Measurements from ENCODE around the gene NEBL.

The NEBL gene

DNA sequence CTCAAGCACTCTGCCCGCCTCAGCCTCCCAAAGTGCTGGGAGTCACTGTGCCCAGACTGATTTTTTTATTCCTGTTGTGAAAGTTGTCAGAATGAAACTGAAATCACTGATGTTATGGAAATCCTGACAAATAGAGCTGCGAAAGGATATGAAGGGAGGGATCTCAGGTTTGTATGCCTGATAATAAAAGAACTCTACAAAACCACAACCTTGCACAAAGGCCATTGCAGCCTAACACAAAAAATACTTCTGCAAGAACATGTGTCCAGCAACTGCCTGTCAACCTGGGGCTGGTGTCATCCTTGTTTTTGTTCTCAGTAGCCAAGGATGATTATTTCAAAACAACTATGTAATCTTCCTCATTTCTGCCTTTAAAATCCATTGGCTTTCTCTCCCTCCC is 126.1 kb downstream of the NEBL start:
- DNase-seq: no peak

DNA sequence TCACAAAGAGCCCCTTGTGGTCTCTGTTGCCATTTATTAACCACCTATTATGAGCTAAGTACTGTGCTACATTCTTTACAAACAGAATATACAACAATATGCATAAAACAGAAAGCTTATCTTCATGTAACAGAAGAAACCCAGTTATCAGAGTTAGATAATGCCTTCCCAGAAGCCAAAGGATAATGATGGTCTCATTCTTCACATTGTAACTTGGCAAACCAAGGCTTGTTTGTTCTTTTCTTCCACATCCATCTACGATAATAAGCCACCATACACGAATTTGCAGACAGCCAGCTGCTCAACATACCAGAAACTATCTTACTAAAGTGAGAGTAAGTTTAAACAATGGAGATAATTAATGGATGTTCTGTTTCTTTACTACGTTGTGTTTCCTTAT is 127.6 kb downstream of the NEBL start:
- no peak for DNase-seq

DNA sequence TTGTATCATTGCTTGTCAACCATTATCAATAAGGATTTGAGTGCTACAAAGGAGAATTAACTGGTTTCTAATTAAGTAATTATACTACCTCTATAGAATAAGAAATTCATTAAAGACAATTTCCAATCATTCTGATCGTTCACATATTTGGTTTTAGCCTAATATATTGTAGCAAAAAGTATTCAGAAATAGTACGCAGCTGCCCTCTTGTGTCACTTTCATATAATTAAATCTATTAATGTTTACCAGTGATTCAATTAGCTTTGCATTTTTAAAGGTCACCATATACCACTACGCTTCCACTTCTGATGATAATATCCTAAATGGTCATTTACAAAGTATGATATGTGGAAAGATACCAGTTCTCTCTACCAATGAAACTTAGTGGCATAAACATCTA is 128.3 kb downstream of the NEBL start:
- DNase-seq: peak in 1 of 6 experiments; percentile 1

DNA sequence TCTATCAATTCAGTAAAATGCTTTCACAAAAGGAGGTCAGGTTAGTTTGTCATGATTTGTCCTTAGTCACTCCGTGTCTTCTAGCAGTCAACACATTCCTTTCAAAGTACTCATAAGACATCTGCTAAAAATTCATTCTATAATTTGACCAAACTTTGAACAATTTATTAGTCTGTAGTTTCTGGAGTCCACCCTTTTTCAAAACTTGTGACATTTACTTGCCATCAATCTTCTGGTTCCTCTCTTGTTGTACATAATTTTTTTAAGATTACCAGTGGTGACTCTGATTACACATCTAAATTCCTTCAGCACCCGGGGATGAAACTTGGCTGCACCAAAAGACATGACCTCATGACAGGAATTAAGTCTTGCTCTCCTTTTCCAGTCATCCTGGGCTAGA is 130.1 kb downstream of the NEBL start:
- no peak for DNase-seq

DNA sequence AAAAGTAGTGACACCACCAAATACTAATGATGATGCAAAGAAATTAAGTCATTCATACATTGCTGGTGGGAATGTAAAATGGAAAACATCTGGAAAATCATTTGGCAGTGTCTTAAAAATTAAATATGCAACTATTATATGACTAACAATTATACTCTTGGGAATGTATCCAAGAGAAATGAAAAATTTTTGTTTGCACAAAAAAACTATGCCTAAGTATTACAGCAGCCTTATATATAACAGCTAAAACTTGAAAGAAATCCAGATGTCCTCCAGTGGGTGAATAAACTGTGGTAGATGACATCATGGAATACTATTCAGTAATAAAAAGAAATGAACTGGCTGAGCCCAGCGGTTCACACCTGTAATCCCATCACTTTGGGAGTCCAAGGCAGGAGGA is 132.0 kb downstream of the NEBL start:
- no peak for DNase-seq

DNA sequence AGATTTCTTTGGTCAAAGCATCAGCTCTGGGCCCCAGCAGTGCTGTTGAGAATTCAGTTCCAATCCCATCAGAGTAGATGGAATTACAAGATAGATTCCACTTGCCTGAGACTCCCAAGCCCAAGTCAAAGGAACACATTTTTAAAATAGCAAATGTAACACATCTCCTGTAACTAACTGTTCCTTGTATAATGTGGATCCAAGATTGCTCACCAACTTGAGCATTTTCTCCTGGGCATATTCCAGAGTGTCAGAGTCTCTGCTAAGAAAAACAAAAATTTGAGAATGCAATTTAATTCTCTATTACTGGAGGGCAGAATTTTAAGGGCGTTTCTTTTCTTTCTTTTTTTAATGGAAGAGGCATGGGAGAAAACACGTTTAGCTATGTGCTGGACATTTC is 136.7 kb downstream of the NEBL start:
- DNase-seq: no peak

DNA sequence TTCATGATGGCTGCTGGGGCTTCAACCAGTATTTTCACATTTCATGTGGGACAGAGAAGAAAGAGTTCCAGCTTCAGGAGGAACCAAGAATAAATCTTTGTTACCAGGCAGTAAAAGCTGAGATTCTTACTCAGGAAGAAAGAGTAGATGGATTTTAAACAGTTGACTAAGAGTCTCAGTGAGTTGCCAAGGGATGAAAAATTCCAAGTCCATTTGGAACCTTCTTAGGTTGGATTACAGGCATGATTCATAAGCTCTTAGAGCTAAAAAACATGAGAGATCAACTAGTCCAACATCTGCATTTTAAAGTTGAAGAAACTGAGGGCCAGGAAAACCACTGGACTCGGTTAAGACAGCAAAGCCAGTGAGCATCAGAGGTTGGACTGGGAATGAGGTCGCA is 148.6 kb downstream of the NEBL start:
- DNase-seq: no peak

DNA sequence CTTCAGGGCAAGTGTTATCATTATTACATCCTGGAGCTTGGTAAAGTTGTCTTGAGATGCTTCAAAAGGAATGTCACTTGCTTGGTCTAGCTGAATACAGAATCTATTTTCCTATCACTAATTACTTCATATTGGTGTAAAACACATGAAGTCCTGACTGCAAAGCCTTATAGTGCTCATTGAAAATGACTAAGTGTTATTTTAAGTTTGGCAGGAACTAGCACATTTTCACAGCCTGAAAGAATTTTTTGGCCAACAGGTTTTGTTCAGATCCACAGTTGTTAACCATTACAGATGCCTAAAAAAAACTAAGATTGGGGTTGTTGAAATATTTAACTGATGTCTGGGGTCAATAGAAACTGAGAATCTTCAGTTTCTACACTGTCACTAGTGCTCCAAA is 149.3 kb downstream of the NEBL start:
- DNase-seq: no peak

DNA sequence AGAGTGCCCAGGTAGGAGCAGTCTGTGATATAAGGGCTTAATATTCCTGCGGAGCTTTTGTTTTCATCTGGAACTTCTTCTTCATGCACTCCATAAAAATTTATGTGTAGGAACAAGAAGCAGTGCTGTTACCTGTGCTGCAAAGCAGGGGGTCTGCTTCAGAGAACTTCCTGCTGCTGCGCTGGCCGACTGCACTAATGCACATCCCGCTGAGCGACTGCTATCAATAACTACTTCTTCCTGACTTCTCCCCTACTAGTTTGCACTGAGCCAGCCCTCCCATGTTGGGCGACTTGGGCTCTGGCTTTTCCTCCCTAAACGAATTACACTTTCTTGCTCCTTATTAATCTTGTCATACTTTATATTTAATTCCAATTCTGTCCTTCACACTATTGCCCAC is 150.3 kb downstream of the NEBL start:
- DNase-seq: no peak

DNA sequence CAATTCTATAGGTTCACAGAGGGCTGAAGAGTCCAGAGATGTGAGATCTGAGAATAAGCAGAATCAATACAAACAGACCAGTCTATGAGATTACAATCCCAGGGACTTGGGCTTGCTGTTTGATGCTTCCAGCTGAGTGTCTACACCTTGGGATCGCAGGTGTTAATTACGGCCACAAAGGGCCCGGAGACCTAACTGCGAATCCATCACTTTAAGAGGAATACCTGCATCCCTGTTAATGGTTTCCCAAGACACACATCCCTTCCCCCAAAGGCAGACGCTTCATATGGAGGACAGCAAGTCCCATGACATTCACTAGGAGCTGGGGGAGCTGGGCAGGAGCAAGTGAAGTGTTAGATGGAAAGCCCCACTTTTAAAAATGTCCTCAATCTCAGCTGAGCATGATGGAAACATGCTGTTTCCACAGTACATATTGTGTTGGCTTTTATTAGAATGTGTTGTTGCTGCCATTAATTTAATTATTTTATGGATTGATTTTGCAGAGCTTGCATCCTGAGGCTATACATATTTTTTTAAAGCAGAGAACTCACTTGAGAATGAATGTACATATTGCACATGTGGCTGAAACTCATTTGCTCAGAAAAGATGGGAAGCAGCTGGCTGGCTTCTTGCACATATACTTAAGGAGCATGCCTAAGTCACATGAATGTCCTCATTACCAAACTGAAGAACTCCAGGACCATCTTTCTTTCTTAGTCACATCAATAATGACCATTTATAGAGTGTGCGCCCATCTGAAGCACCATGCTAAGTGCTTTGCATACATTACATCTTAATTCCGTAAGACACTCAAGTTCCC is 151.3 kb downstream of the NEBL start:
- DNase-seq: no peak

DNA sequence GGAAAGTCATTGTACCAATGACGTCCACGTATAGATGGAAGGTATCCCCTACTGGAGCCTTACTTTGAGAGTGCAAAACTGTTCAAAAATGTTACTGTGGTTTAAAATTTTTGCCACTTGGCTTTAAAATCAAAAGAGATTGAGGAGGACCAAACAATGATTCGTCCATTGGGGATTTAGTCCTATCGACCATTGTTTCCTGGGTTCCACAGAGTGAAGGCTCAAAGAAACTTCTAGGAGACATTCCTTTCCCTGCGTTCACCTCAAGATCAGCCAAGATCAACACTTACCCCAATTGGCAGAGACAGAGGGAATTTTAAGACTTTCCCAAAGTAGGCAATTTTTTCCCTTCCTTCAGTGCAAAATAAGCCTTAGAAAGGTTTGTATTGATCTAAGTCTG is 152.3 kb downstream of the NEBL start:
- DNase-seq: no peak

DNA sequence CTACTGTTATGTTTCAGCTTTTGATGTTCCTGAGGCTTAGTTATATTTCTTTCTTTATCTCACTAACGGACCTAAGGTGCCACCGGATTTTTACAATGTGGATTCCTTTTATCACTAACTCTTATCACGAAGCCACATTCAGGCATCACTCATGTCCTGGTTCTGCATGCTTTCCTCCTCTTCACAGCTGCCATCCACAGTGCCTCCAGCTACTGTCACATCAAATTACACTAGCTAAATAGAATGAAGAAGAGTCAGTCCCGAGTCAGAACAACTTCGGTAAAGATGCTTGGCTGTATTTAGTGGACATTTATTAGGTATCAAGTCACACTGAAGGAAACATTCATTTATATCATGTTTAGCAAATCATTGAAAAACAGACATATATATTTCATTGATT is 153.2 kb downstream of the NEBL start:
- no peak for DNase-seq

DNA sequence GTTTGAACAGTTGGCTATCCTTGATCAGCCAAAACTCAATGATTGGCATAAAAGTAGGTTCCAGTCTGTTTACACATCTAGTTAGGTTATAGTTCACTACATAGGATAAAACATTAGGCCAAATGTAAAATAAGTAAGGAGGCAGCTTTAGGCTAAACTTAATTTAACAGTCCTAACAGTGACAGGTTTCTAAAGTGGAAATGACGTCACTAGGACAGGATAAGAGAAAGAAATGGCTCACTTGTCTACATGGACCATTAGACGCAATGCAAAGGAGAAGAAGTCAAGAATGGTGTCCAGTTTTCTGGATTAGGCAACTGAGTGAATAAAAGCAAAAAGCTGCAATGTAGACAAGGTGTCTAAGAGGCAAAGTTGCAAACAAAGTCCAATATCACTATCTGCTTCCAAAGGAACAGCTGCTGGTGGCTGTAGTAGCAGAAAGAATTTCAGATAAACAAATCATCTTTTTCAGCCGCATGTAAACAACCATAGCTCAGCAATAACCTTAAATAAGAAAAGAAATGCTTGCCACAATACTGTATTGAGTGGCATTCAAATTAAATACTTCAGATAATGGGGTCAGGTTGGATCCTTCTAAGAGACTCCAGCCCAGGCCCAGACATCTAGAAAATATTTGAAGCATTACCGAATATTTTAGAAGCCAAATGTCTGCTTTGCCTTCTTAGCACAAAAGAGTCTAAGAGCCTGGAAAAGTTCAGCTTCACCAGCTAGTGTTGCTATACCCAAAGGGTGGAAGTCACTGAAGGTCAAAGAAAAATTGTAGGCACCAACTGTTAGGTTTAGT is 154.2 kb downstream of the NEBL start:
- DNase-seq: no peak

DNA sequence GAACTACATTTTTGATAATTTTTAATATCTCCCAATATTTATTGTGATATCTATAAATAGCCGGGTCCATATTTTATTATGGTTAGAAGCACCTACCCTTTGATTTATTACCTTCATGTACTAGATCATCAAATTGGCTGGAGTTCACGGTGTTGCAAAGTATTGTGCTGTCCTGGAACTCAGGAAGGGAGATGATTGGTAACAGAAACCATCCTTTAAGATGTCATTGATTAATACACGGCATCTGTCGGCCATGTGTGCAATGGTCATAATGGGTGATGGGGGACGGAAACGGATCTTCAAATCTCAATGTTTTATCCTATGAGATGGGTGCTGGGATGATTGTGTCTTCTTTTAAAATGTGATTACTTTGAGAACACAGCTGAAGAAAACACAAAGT is 157.0 kb downstream of the NEBL start:
- DNase-seq: no peak

DNA sequence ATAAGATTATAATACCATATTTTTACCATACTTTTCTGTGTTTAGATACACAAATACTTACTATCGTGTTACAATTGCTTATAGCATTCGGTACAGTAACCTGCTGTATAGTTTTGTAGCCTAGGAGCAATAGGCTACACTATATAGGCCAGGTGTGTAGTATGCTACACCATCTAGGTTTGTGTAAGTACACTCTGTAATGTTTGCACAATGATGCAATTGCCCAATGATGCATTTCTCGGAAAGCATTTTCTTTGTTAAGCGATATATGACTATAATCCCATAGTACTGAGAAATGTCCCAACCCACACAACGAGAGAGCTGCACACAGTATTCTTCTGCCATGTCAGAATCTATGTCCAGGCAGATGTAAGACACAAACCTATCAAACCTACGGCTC is 160.0 kb downstream of the NEBL start:
- no peak for DNase-seq
